ENCODE results near the gene CDC25B.

CDC25B gene

GRCh38 chr20:3800256-3800877 is 4.3 kb downstream of the CDC25B start:
- TF ChIP-seq EP300 (IDR thresholded peaks at IDR 0.05; ENCODE audit: borderline replicate concordance): no peak
- no peak for TF ChIP-seq MAX (IDR thresholded peaks at IDR 0.05)
- TF ChIP-seq CEBPB (IDR thresholded peaks at IDR 0.05): no peak
- no peak for TF ChIP-seq FOXM1 (IDR thresholded peaks at IDR 0.05; ENCODE audit: borderline replicate concordance, low read depth)
- TF ChIP-seq NFIC (IDR thresholded peaks at IDR 0.05): no peak
- no peak for TF ChIP-seq TAF1 (IDR thresholded peaks at IDR 0.05; ENCODE audit: low read depth)

GRCh38 chr20:3800878-3801260 is 4.8 kb downstream of the CDC25B start:
- no peak for TF ChIP-seq REST (IDR thresholded peaks at IDR 0.05; ENCODE audit: low read depth)
- no peak for TF ChIP-seq TCF12 (IDR thresholded peaks at IDR 0.05; ENCODE audit: low read depth)
- TF ChIP-seq EGR1 (IDR thresholded peaks at IDR 0.05): no peak

GRCh38 chr20:3801299-3801698 is 5.2 kb downstream of the CDC25B start:
- no peak for TF ChIP-seq TEAD4 (IDR thresholded peaks at IDR 0.05)
- no peak for TF ChIP-seq TAF1 (IDR thresholded peaks at IDR 0.05; ENCODE audit: low read depth)
- no peak for TF ChIP-seq REST (IDR thresholded peaks at IDR 0.05; ENCODE audit: low read depth)
- no peak for TF ChIP-seq EP300 (IDR thresholded peaks at IDR 0.05; ENCODE audit: borderline replicate concordance)
- no peak for TF ChIP-seq YY1 (IDR thresholded peaks at IDR 0.05; ENCODE audit: low read depth)
- no peak for TF ChIP-seq USF1 (IDR thresholded peaks at IDR 0.05)
- TF ChIP-seq CEBPB (IDR thresholded peaks at IDR 0.05): no peak
- TF ChIP-seq ZBTB7A (IDR thresholded peaks at IDR 0.05; ENCODE audit: low read depth): no peak
- TF ChIP-seq RAD21 (IDR thresholded peaks at IDR 0.05; ENCODE audit: low read depth): no peak
- no peak for TF ChIP-seq MAX (IDR thresholded peaks at IDR 0.05)
- no peak for TF ChIP-seq CREB1 (IDR thresholded peaks at IDR 0.05; ENCODE audit: low read depth)
- no peak for TF ChIP-seq EGR1 (IDR thresholded peaks at IDR 0.05)
- TF ChIP-seq NFIC (IDR thresholded peaks at IDR 0.05): no peak
- no peak for TF ChIP-seq FOXM1 (IDR thresholded peaks at IDR 0.05; ENCODE audit: borderline replicate concordance, low read depth)
- TF ChIP-seq TCF12 (IDR thresholded peaks at IDR 0.05; ENCODE audit: low read depth): no peak

GRCh38 chr20:3801846-3802245 is 5.7 kb downstream of the CDC25B start:
- TF ChIP-seq TEAD4 (IDR thresholded peaks at IDR 0.05) (no peak), RAD21 (IDR thresholded peaks at IDR 0.05; ENCODE audit: low read depth) (no peak)

GRCh38 chr20:3802524-3803239 is 6.6 kb downstream of the CDC25B start:
- TF ChIP-seq CREB1 (IDR thresholded peaks at IDR 0.05; ENCODE audit: low read depth) (no peak), REST (IDR thresholded peaks at IDR 0.05; ENCODE audit: low read depth) (no peak), EP300 (IDR thresholded peaks at IDR 0.05; ENCODE audit: borderline replicate concordance) (no peak), FOXM1 (IDR thresholded peaks at IDR 0.05; ENCODE audit: borderline replicate concordance, low read depth) (no peak), EGR1 (IDR thresholded peaks at IDR 0.05) (no peak), RAD21 (IDR thresholded peaks at IDR 0.05; ENCODE audit: low read depth) (no peak), MAX (IDR thresholded peaks at IDR 0.05) (no peak)

All from Ishikawa (cell line).